Mesendoderm (in vitro differentiated cells): ENCODE results near the gene MYH14.

Experiments
- DNase-seq: peaks from one replicate; pipeline ENCODE4 v3.0.0; 2013
- H2AK5ac ChIP-seq: 2 replicates; pipeline ENCODE4 v1.6.1; 2013; ENCODE audit warnings: low read length, inconsistent platforms
- H2BK120ac ChIP-seq: 2 replicates; pipeline ENCODE4 v1.6.1; 2013; ENCODE audit warnings: low read depth, mild to moderate bottlenecking, low read length, moderate library complexity, mixed read lengths
- H2BK15ac ChIP-seq: replicated peaks from 2 replicates; pipeline ENCODE4 v1.6.1; 2013; ENCODE audit warnings: low read depth, mild to moderate bottlenecking, moderate library complexity
- H2BK5ac ChIP-seq: 2 replicates; pipeline ENCODE4 v1.6.1; 2013; ENCODE audit warnings: low read length, inconsistent platforms
- H3K18ac ChIP-seq: 2 replicates; pipeline ENCODE4 v1.6.1; 2013; ENCODE audit warnings: mild to moderate bottlenecking, low read length, mixed read lengths
- H3K23ac ChIP-seq: one replicate; pipeline ENCODE4 v1.6.1; 2013; ENCODE audit warnings: low read length
- H3K27ac ChIP-seq: 2 replicates; pipeline ENCODE4 v1.5.1; 2013; ENCODE audit warnings: low read depth, mild to moderate bottlenecking, inconsistent platforms, low read length, moderate library complexity
- H3K27me3 ChIP-seq: 2 replicates; pipeline ENCODE4 v1.6.1; 2013; ENCODE audit warnings: low read length, control low read depth, mild to moderate bottlenecking, inconsistent platforms; ENCODE audit not compliant: insufficient read depth, poor library complexity
- H3K36me3 ChIP-seq: 2 replicates; pipeline ENCODE4 v1.6.1; 2013; ENCODE audit warnings: low read length, inconsistent platforms; ENCODE audit not compliant: control insufficient read depth, insufficient read depth
- H3K4ac ChIP-seq: one replicate; pipeline ENCODE4 v1.6.1; 2013; ENCODE audit warnings: low read depth, mild to moderate bottlenecking, low read length, moderate library complexity
- H3K4me1 ChIP-seq: 2 replicates; pipeline ENCODE4 v1.6.1; 2013; ENCODE audit warnings: low read depth, low read length, inconsistent platforms; ENCODE audit not compliant: control insufficient read depth
- H3K4me2 ChIP-seq: 2 replicates; pipeline ENCODE4 v1.6.1; 2013; ENCODE audit warnings: low read length
- H3K4me3 ChIP-seq: 2 replicates; pipeline ENCODE4 v1.5.1; 2013; ENCODE audit warnings: mild to moderate bottlenecking, low read length
- H3K56ac ChIP-seq: one replicate; pipeline ENCODE4 v1.6.1; 2013; ENCODE audit warnings: low read length
- H3K79me1 ChIP-seq: 2 replicates; pipeline ENCODE4 v1.6.1; 2013; ENCODE audit warnings: low read length, inconsistent platforms
- H3K79me2 ChIP-seq: 2 replicates; pipeline ENCODE4 v1.6.1; 2013; ENCODE audit warnings: mild to moderate bottlenecking, low read length; ENCODE audit not compliant: control insufficient read depth, insufficient read depth
- H3K9ac ChIP-seq: 2 replicates; pipeline ENCODE4 v1.6.1; 2013; ENCODE audit warnings: low read length, inconsistent platforms
- H4K5ac ChIP-seq: one replicate; pipeline ENCODE4 v1.6.1; 2013; ENCODE audit warnings: low read length
- H4K8ac ChIP-seq: one replicate; pipeline ENCODE4 v1.6.1; 2013; ENCODE audit warnings: low read depth, mild to moderate bottlenecking, control low read depth, low read length, moderate library complexity
- WGBS: extraction: QIAGEN DNeasy Blood & Tissue Kit; methylation state at CpG from one replicate; pipeline ENCODE4 v1.1.7; 2013; ENCODE audit warnings: low lambda C conversion rate, missing lambda C conversion rate; ENCODE audit not compliant: insufficient coverage; ENCODE audit errors: extremely low coverage; 5-methylcytosine and 5-hydroxymethylcytosine counted together

The MYH14 gene

GRCh38 chr19:50290011-50290410 lies 86.6 kb downstream of the MYH14 start:
- no peak overlapping the region for H3K23ac ChIP-seq
- no peak overlapping the region for H2BK15ac ChIP-seq
- H3K27me3 ChIP-seq, result no peaks in the 10 kb centered on the region
- no peaks in the 10 kb centered on the region for H3K4me1 ChIP-seq
- no peak overlapping the region for H3K27ac ChIP-seq
- no peak overlapping the region for H3K56ac ChIP-seq
- no peak overlapping the region for H3K9ac ChIP-seq
- no peaks in the 10 kb centered on the region for H3K79me1 ChIP-seq
- peak; percentile 33 for DNase-seq
- no peak overlapping the region for H2BK120ac ChIP-seq
- H4K8ac ChIP-seq, result no peak overlapping the region
- H3K36me3 ChIP-seq, result no peaks in the 10 kb centered on the region
- no peak overlapping the region for H3K18ac ChIP-seq
- WGBS, result no CpG with 5 or more reads among the region's 6 CpGs
- no peak overlapping the region for H3K4me2 ChIP-seq
- no peak overlapping the region for H2BK5ac ChIP-seq
- H4K5ac ChIP-seq, result no peak overlapping the region
- no peak overlapping the region for H2AK5ac ChIP-seq
- no peaks in the 10 kb centered on the region for H3K79me2 ChIP-seq
- no peak overlapping the region for H3K4me3 ChIP-seq
- no peak overlapping the region for H3K4ac ChIP-seq

GRCh38 chr19:50290775-50291174 lies 87.4 kb downstream of the MYH14 start:
- no peak overlapping the region for H3K4me3 ChIP-seq
- H2BK120ac ChIP-seq, result no peak overlapping the region
- no peak overlapping the region for H3K4me2 ChIP-seq
- H3K79me2 ChIP-seq, result no peaks in the 10 kb centered on the region
- no peak overlapping the region for H4K5ac ChIP-seq
- WGBS, result no CpG with 5 or more reads among the region's 15 CpGs
- H3K4ac ChIP-seq, result no peak overlapping the region
- no peaks in the 10 kb centered on the region for H3K4me1 ChIP-seq
- no peak overlapping the region for H2AK5ac ChIP-seq
- no peaks in the 10 kb centered on the region for H3K36me3 ChIP-seq
- H3K27ac ChIP-seq, result no peak overlapping the region
- H3K79me1 ChIP-seq, result no peaks in the 10 kb centered on the region
- no peak overlapping the region for H4K8ac ChIP-seq
- H3K18ac ChIP-seq, result no peak overlapping the region
- H2BK5ac ChIP-seq, result no peak overlapping the region
- no peak overlapping the region for H3K56ac ChIP-seq
- no peak overlapping the region for H3K9ac ChIP-seq
- DNase-seq, result no peak
- H3K23ac ChIP-seq, result no peak overlapping the region
- no peak overlapping the region for H2BK15ac ChIP-seq
- no peaks in the 10 kb centered on the region for H3K27me3 ChIP-seq

GRCh38 chr19:50292216-50292827 lies 88.9 kb downstream of the MYH14 start:
- Histone ChIP-seq H2BK5ac (no peak overlapping the region), H3K4me2 (no peak overlapping the region), H4K5ac (no peak overlapping the region), H3K27ac (no peak overlapping the region), H3K4me1 (no peaks in the 10 kb centered on the region), H3K27me3 (no peaks in the 10 kb centered on the region), H3K4ac (no peak overlapping the region), H3K79me1 (no peaks in the 10 kb centered on the region), H3K23ac (no peak overlapping the region), H2AK5ac (no peak overlapping the region), H3K4me3 (no peak overlapping the region), H3K9ac (no peak overlapping the region), H2BK15ac (no peak overlapping the region), H3K79me2 (no peaks in the 10 kb centered on the region), H3K18ac (no peak overlapping the region), H4K8ac (no peak overlapping the region), H3K36me3 (no peaks in the 10 kb centered on the region), H2BK120ac (no peak overlapping the region), H3K56ac (no peak overlapping the region)
- WGBS, result no CpG with 5 or more reads among the region's 11 CpGs
- DNase-seq, result peak; percentile 23

GRCh38 chr19:50293263-50294004 lies 90.0 kb downstream of the MYH14 start:
- Histone ChIP-seq H3K79me1 (no peaks in the 10 kb centered on the region), H4K5ac (no peak overlapping the region), H3K18ac (no peak overlapping the region), H2BK120ac (no peak overlapping the region), H2BK15ac (no peak overlapping the region), H2AK5ac (no peak overlapping the region), H3K79me2 (no peaks in the 10 kb centered on the region), H2BK5ac (no peak overlapping the region), H3K4ac (no peak overlapping the region), H3K9ac (no peak overlapping the region), H3K27ac (no peak overlapping the region), H3K27me3 (no peaks in the 10 kb centered on the region), H3K23ac (no peak overlapping the region), H4K8ac (no peak overlapping the region), H3K4me2 (no peak overlapping the region), H3K36me3 (no peaks in the 10 kb centered on the region), H3K4me1 (no peaks in the 10 kb centered on the region), H3K56ac (no peak overlapping the region), H3K4me3 (no peak overlapping the region)
- DNase-seq, result no peak
- no CpG with 5 or more reads among the region's 14 CpGs for WGBS

GRCh38 chr19:50300051-50300450 lies 96.6 kb downstream of the MYH14 start:
- no peak overlapping the region for H2BK5ac ChIP-seq
- H2AK5ac ChIP-seq, result no peak overlapping the region
- H4K5ac ChIP-seq, result no peak overlapping the region
- no peaks in the 10 kb centered on the region for H3K27me3 ChIP-seq
- H3K4me1 ChIP-seq, result no peaks in the 10 kb centered on the region
- H4K8ac ChIP-seq, result no peak overlapping the region
- H3K4ac ChIP-seq, result no peak overlapping the region
- no peak overlapping the region for H3K27ac ChIP-seq
- H2BK120ac ChIP-seq, result no peak overlapping the region
- H3K56ac ChIP-seq, result no peak overlapping the region
- H3K23ac ChIP-seq, result no peak overlapping the region
- H3K79me2 ChIP-seq, result no peaks in the 10 kb centered on the region
- H3K9ac ChIP-seq, result no peak overlapping the region
- H3K4me2 ChIP-seq, result no peak overlapping the region
- no peak for DNase-seq
- no peaks in the 10 kb centered on the region for H3K79me1 ChIP-seq
- no CpG with 5 or more reads among the region's 2 CpGs for WGBS
- no peak overlapping the region for H3K18ac ChIP-seq
- no peaks in the 10 kb centered on the region for H3K36me3 ChIP-seq
- H3K4me3 ChIP-seq, result no peak overlapping the region
- no peak overlapping the region for H2BK15ac ChIP-seq
